Measurements from ENCODE around the gene VWA1.
"Not testable (repeated sequence)": the region's sequence is repeated elsewhere in the genome, so short reads cannot be mapped to it uniquely, and the experiment has no call there.

VWA1 gene

DNA sequence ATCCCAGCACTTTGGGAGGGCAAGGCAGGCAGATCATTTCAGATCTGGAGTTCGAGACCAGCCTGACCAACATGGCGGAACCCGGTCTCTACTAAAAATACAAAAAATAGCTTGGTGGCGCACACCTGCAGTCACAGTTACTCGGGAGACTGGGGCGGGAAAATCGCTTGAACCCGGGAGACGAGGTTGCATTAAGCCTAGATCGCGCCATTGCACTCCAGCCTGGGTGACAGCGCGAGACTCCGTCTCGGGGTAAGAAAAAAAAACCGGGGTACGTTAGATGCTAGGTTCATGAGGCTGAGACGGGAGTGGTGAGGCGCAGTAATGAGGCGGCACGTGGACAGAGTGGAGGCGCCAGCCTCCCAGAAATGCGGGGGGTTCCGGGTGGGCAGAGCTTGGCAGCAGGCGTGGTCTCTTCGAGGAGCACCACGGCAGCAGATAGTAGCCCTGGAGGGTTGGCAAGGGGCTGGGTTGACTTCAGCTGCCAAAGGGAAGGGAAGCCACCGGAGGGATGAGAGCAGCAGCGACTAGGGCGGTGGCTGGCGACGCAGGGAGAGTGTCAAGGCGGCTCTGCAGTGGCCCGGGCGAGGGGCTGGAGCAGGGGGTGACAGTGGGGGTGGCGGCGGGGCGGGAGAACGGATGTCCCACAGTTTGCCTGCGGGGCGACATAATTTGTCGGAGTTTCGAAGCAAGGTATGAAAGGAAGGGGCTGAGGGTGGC is 29.2 kb upstream of the VWA1 start:
- no peak for DNase-seq

DNA sequence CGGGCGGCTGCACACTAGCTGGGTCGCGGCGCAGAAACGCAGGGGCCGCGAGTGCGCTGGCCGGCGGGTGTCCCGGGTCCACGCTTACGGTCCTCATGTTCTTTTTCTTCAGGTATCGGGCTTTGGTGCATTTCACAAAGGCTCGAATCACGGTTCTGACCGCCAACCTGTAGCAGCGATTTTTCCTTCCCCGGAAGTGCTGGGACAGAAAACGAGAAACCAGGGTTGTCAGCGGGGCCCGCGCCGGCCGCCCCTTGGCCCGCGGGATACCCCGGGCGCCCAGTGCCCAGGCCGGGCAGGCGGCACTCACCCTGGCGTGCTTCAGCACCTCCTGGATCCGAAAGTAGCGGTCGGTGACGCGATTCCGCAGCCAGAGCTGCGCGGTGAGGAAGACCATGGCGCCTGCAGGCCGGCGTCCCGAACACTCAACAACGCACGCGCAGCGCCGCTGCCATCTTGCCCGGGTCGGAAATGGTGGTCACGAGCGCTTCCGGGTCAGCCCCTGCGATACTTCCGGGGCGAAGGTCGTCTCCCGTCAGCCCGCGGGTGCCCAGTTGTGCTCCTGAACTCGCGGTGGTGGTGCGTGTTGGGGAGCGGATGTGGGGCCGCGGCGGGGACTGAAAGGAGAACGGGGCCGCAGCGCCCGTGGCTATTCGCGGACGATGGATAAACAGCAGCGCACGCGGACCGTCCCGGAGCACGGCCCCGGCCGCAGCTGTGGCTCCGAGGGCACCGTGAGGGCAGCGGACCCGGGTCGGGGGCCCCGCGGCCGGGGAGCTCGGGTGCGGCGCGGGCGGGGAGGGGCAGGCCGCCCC is 28.5 kb upstream of the VWA1 start, which contains the start of gene MRPL20:
TSS of gene MRPL20 (minus strand) at position 473 of the 815 bp plus-strand sequence. CDS start at position 397, 76 bp downstream.
- peak; percentile 92 to 93 for DNase-seq

DNA sequence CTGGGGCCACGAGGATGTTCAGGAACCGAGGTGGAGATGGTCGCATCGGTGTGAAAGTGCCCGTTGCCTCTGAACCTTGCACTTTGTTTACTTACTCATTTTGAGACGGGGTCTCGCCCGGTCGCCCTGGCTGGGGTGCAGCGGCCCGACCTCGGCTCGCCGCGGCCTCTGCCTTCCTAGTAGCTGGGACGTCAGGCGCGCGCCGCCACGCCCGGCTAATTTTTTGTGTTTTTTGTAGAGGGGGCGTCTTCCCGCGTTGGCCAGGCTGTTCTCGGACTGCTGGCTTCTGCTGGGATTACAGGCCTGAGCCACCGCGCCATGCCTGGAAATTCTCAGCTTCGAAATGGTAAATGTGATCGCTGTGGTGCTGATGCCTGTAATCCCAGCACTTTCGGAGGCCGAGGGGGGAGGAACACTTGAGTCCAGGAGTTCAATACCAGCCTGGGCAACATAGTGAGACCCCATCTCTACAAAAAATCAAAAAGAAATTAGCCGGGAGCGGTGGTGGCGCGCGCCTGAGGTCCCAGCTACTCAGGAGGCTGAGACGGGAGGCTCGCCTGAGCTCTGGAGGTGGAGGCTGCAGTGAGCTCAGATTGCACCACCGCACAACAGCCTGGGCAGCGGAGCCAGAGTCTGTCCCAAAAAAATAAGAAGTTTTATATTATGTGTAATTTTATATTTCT is 27.7 kb upstream of the VWA1 start:
- DNase-seq, result no peak

DNA sequence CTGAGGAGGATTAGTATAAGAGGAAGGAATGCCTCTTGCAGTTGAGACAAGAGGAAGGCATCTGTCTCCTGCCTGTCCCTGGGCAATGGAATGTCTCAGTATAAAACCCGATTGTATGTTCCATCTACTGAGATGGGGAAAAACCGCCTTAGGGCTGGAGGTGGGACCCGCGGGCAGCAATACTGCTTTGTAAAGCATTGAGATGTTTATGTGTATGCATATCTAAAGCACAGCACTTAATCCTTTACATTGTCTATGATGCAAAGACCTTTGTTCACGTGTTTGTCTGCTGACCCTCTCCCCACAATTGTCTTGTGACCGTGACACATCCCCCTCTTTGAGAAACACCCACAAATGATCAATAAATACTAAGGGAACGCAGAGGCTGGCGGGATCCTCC is 25.3 kb upstream of the VWA1 start:
- DNase-seq, result not testable (repeated sequence)

DNA sequence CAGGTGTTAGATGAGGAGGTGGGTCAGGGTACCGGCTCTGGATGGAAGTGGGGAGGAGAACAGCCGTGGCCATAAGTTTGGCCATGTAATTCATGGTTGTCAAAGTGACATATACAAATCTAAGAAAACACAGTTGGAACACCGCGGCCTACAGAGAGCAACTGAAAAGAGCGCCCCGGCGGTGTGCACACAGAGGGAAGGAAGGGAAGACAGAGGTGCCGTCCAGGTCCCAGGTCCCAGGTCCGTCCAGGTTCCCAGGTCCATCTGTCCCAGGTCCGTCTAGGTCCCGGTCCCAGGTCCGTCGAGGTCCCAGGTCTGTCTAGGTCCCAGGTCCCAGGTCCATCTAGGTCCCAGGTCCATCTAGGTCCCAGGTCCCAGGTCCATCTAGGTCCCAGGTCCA is 23.9 kb upstream of the VWA1 start:
- DNase-seq, result no peak

DNA sequence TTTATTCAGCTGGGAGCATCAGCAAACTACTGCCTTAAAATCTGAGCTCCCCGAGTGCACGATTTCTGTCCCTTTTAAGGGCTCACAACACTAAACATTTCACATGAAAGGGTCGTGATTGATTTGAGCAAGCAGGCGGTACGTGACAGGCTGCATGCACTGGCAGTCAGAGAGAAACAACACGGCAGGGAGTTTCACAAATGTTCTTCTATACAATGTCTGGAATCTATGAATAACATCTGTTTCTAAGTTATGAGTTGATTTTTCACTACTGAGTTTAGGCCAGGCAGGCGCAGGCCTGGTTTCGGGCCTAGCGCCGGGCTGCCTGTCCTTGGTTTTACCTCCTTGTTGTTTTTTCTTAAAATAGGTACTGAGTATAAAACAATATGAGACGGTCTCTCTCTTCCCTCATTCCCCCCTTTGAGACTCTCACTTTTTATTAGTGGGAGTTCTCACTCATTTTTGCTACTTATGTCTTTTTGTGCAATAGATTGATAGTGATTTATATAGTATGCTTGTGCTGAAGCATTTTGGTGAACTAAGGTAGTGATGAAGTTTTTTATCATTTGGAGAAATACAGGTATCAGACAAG is 23.1 kb upstream of the VWA1 start:
- DNase-seq, result not testable (repeated sequence)

DNA sequence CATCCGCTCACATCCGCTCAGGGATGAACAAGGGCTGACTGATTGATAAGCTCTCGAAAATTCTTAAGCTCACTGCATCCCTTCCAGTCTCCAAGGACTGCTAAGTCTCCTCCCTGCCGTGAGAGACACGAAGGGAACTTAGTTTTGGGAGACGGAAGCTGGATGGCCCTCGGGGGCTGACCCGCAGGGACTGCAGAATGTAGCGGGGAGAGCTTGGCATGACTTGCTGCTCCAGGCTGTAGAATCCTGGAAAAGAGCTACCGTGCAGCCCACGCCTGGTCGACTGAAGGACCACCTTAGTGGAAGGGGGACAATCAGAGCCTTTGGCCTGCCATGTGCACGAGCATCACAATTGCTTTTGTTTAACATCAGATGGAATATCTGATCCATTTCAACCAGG is 19.7 kb upstream of the VWA1 start:
- no peak for DNase-seq

DNA sequence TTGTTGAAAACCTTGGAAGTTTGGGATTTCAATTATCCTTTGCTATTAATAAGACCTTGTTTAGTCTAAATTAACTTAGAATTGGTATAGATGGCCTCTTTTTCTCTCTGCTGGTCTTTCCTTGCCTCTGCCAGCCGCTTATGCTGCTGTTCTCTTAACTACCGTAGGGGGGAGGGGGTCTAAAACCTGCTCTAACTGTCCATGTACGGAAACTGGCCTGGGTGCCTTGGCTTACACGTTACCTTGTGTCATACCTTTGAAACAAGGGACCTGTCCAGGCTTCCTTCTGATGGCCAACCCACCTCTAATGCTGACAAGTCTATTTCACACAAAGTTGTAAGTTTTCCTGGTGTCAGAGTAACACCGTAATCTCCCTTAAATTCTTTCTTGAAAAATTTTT is 18.1 kb upstream of the VWA1 start:
- not testable (repeated sequence) for DNase-seq

DNA sequence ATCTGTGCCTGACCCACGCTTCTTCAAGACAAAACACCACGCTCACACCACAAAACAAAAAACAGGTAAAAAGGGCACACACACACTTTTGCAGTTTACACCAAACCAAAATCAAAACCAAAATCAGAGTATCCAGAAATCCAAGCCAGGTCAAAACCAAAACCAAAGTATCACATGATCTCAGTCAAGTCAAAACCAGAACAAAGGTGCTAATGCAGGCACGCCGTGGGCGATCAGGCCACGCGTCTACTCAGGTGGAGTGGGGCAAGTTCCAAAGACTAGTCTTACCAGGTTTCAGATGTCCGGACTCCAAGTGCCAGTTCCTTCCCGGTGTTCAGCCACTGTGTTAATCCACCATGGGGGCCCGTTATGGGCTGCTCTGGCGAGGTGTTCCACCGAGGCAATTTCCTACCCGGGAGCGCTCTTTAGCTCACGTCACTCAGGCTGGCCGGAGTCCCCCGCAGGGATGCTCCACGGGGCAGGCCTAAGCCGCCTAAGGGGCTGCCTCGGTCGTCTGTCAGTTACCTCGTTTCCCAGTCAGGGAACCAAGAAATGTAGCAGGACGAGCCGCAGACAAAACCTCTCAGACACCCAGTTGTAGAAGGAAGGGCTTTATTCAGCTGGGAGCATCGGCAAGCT is 17.5 kb upstream of the VWA1 start:
- not testable (repeated sequence) for DNase-seq

DNA sequence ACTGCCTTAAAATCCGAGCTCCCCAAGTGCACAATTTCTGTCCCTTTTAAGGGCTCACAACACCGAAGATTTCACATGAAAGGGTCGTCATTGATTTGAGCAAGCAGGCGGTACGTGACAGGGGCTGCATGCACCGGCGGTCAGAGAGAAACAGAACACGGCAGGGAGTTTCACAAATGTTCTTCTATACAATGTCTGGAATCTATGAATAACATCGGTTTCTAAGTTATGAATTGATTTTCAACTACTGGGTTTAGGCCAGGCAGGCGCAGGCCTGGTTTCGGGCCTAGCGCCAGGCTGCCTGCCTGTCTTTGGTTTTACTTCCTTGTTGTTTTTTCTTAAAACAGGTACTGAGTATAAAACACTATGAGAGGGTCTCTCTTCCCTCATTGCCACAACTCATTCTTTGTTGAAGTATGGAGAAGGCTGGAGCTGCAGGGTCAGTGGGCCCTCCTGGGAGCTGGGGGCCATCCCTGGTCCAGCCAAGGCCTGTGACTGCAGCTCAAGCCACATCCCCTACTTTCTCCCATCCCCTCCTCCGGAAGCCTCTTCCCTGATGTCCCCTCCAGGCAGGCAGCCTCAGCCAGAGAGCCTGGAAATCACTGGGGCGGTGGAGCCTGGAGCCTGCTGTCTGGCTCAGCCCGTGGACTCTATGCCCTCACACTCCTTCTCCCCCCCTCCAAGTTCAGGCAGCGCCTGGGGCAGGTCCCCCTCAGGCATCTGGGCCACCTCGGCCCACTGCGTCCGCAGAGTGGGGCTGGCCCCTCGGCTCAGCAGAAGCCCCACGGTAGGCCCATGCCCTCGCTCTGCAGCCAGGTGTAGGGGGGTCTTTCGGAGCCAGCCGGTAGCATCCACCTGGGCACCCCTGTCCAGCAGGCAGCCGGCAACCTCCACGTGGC is 16.8 kb upstream of the VWA1 start:
- no peak for DNase-seq

DNA sequence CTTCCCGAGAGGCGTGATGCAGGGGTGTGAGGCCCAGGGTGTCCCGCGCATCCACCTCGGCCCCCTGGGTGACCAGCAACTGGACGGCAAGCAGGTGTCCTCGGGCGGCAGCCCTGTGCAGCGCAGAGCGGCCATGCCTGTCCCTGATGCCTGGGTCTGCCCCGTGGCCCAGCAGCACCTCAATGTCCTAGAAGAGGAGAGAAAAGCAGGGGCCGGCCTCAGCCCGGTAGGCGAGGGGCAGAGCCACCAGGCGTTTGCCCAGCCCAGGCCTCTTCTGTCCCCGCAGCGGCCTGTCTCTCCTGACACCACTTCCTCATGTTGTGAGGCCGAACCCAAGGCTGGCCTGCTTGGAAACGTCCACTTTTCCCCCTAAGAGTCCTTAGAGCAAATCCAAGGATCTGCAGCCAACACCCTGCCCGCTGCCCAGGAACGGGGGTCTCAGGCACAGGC is 16.1 kb upstream of the VWA1 start:
- no peak for DNase-seq

DNA sequence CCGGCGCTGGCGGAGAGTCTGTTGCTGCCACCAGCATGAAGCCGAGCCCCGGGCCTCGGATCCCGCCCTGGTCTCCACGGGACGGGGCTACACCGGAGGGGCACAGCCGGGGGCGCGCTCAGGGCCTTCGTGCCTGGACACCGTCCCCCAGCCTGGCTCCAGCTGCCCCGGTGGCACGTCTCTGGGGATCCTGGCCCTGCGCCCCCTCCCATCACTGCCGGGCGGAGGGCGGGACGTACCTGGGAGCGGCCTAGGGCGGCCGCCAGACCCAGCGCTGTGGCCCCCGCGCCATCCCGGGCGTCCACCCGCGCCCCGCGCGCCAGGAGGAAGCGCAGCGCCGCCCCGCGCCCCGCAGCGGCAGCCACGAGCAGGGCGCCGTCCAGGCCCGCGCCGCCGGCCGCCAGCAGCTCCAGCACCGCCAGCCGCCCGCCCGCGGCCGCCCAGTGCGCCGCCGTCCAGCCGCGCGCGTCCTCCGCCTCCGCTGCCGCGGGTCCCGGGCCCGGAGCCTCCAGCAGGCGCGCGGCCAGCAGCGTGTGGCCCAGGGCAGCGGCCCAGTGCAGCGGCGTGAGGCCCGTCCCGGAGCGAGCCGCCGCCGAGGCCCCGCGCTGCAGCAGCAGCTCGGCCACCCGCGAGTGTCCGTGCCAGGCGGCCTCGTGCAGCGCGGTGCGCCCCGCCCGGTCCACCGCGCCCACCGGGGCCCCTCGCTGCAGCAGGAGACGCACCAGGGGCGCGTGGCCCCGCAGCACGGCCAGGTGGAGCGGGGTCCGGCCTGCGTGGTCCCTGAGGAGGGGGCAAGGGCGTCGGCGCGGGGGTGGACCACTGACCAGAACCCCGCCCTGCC is 15.5 kb upstream of the VWA1 start:
- no peak for DNase-seq

DNA sequence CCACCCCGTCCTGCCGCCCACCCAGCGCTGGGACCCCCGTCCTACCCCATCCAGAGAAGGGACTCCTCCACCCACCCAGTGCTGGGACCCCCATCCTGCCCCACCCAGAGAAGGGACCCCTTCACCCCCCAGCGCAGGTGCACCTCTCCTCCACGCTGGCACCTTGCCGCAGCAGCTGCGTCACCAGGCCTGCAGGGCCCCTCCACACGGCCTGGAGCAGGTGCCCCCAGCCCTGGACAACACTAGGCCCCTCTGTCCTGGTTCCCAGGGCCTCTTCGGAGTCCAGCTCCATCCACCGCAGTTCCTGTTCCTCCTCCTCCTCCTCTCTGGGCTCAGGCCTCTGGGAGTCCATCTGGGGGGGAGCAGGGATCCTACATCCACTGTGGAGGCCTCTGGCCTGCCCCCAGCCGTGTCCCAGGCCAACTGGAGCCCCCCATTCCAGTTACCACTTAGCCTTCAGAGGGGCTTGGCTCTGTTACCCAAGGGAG is 14.8 kb upstream of the VWA1 start:
- DNase-seq, result no peak

DNA sequence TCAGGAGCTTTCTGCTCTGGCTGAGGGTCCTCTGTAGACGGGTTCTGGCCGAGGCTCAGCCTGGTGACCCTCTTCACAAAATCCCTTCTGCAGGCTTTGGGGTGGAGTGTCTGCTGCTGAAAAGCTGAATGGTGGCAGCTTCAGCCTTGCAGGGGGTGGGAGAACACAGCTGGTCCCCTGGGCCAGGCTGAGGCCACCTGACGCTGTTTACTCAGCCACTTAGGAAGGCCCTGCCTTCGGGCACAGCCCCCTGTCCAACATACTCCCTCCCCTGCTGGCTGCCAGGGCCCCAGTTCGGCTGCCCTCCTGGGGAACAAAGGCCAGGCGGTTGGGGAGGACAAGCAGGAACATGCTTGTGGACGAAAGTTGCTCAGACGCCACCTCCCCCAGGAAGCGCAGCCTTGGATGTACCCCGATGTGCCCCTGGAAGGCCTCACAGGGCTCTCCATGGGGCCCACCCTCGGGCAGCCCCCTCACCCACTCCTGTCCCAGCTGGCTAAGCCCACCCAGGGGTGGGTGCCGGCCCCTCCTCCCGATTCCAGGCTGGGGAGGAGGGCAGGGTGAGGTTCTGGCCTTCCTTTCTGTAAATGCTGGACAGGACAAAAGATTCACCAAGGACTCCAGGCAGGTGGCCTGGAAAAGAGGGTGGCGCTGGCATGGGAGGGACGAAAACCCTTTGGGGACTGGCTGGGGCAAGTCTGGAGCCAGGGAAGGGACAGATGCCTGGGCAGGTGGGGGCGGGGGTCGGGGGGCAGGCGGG is 14.2 kb upstream of the VWA1 start, which contains the start of gene ANKRD65:
TSS of gene ANKRD65 (minus strand) at position 130 of the 760 bp plus-strand sequence. CDS start 271 bp downstream, outside the sequence.
- DNase-seq, result no peak

DNA sequence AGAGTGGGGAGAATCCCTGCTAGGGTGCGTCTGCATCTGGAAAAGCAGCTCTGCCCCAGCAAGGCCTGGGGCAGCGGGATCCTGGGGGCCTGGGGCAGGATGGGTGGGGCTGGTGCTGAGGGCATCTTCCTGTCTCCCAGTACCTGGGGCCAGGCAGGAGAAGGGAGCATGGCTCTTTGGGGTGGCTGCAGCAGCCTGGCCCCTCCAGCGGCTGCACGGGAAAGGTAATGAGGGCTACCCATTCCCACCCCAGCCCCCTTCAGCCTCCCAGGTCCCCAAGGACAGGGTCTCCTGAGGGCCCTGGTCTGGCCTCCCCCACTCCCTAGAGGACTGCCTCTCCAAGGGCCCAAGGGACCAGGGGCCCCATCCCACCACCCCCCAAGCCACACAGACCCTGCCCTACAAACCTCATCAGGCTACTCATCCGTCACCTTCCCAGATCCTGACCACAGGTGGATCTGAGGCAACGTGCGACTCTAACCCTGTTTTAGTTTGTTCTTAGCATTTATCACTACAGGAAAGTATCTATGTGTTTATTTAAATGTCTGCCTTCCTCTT is 13.5 kb upstream of the VWA1 start:
- no peak for DNase-seq

DNA sequence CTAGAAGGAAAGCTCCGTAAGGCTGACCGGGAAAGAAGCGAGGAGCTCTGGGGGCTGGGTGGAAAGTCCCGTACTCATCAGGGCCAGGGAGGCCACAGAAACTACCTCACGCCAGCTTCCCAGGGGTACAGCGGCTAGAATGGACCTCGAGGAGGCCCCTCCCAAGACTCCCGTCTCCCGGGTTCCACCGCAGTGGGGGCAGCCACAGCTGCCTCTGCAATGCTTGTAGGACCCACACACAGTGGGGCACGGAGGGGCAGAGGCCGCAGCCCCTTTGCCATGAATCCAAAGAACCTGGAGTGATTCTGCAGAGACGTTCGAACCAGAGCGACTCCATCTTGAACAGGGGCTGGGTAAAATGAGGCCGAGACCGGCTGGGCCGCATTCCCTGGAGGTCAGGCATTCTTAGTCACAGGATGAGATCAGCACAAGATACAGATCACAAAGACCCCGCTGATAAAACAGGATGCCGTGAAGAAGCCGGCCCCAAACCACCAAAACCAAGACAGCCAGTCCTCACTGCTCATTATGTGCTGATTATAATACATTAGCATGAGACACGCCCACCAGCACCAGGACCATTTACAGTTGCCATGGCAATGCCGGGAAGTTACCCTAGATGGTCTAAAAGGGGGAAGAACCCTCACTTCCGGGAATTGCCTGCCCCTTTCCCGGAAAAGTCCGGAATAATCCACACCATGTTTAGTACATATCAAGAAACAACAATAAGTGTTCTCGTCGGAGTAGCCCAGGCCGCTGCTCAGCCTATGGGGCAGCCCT is 12.8 kb upstream of the VWA1 start:
- DNase-seq, result no peak

DNA sequence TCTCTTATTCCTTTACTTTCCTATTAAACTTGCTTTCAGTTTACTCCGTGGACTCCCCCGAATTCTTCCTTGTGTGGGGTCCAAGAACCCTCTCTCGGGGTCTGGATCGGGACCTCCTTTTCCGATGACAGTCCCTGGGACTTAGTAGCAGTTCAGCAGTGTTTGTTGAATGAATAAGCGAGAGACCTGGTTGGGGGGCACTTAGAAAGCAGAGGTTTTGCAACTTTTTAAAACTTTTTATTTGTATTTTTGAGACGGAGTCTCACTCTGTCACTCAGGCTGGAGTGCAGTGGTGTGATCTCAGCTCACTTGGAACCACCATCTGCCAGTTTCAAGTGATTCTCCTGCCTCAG is 12.3 kb upstream of the VWA1 start:
- DNase-seq, result no peak

DNA sequence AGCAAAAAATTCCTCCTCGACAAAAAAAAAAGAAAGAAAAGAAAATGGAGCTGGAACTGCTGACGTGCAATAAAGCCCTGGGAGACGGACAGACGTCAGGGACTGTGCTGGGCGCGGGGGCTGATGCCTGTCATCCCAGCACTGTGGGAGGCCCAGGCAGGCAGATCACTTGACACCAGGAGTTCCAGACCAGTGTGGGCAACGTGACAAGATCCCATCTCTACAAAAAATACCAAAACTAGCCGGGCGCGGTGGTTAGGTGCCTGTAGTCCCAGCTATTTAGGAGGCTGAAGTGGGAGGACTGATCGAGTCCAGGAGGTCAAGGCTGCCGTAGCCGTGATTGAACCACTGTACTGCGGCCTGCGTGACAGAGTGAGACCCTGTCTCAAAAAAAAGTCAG is 10.8 kb upstream of the VWA1 start:
- DNase-seq, result no peak

DNA sequence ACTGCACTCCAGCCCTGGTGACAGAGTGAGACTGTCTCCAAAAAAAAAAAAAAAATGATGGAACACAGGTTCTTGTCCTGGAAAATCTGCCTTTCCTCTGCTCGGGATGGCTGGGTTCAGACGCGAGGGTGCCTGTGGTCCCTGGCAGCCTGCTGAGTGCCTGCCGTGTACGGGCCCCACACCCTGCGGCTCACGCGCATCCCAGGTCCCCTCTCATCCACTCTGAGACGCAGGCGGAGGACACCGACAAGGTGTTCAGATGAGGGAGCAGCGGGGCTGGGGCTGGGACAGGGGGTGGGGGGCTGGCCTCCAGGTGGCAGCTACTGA is 10.1 kb upstream of the VWA1 start:
- DNase-seq, result no peak
